ENCODE results near the gene ZFP90.

The ZFP90 gene

DNA sequence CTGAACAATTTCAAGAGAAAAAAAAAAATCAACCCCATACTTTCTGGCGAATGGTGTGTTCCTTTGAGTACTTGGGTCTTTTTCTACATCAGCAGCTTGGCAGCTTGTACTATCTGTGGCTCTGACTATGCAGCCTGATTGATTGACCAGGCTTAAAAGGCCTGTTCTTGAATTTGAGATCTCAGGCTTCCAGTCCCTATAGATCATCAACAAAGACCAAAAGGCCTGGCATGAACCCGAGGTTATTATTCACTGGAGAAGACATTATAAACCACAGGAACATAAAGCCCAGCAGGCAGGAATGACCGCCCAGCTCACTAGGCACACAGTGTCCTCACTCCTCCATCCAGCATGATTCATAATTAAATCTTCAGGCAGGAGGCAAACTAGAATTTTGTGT lies 73.9 kb downstream of the ZFP90 start:
- peaks cover 0 to 9% of the 10 kb centered on the region in 2 donors for H3K9me3 ChIP-seq (ENCODE audit: control insufficient read depth in 1 of 2, low read length in 2 of 2)
- no peak overlapping the region for H3K4me3 ChIP-seq (ENCODE audit: low read depth in 1 of 2, low read length in 2 of 2)
- H3K27ac ChIP-seq (ENCODE audit: low read depth, low read length), result no peak overlapping the region
- no peaks in the 10 kb centered on the region for H3K27me3 ChIP-seq (ENCODE audit: control insufficient read depth in 1 of 2, insufficient read depth in 2 of 2, low read length in 2 of 2)
- H3K4me1 ChIP-seq (ENCODE audit: control insufficient read depth in 1 of 2, insufficient read depth in 2 of 2, low read length in 2 of 2), result no peaks in the 10 kb centered on the region
- no peaks in the 10 kb centered on the region for H3K36me3 ChIP-seq (ENCODE audit: control insufficient read depth in 1 of 2, insufficient read depth in 2 of 2, low read length in 2 of 2)
- H3K9ac ChIP-seq (ENCODE audit: low read depth in 1 of 2, low read length in 2 of 2), result no peak overlapping the region

DNA sequence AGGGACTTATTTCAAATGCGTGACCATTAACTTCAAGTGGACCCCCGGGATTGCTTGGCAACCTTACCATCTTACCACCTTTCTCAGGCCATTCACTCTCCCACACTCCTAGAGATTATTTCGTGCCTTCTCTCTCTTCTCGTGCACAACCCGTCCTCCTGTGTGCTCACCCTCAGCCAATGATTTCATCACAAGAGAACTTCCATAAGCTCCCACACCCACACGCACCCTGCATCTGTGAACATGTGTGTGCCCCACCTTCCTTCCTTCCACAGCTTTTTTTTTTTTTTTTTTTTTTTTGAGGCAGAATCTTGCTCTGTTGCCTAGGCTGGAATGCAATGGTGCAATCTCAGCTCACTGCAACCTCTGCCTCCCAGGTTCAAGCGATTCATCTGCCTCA lies 78.6 kb downstream of the ZFP90 start:
- no peak overlapping the region for H3K27ac ChIP-seq (ENCODE audit: low read depth, low read length)
- H3K27me3 ChIP-seq (ENCODE audit: control insufficient read depth in 1 of 2, insufficient read depth in 2 of 2, low read length in 2 of 2), result no peaks in the 10 kb centered on the region
- no peak overlapping the region for H3K9ac ChIP-seq (ENCODE audit: low read depth in 1 of 2, low read length in 2 of 2)

More for the DNA sequence above, 78.6 kb downstream of the ZFP90 start:
- no peak overlapping the region for H3K4me3 ChIP-seq (ENCODE audit: low read depth in 1 of 2, low read length in 2 of 2)
- H3K36me3 ChIP-seq (ENCODE audit: control insufficient read depth in 1 of 2, insufficient read depth in 2 of 2, low read length in 2 of 2), result no peaks in the 10 kb centered on the region
- no peaks in the 10 kb centered on the region for H3K4me1 ChIP-seq (ENCODE audit: control insufficient read depth in 1 of 2, insufficient read depth in 2 of 2, low read length in 2 of 2)
- H3K9me3 ChIP-seq (ENCODE audit: control insufficient read depth in 1 of 2, low read length in 2 of 2), result peaks cover 0 to 9% of the 10 kb centered on the region in 2 donors

Data from duodenal mucosa (tissue), 2 donors.